ENCODE data around the gene NAGK. TPM values are rescaled to one million over a fixed set of nuclear protein-coding genes. Genes with fewer than 3 reads are reported as not detected.

NAGK gene
- total and polyA plus RNA-seq, 2 of the 8 experiments (the other 6 are each of a cell fraction or from before 2014, with no cell fraction given) = 57.9 to 59.9 TPM

- no peak for DNase-seq (ENCODE audit: low read depth in 1 of 2, low spot score in 2 of 2)
- Histone ChIP-seq H2BK20ac (ENCODE audit: low read length) (no peak overlapping the region), H2AK5ac (ENCODE audit: low read depth, low read length) (no peak overlapping the region), H3K9me3 (ENCODE audit: insufficient read depth in 2 of 2, low read depth in 1 of 2, low read length in 1 of 2) (no peaks in the 10 kb centered on the region), H3K36me3 (ENCODE audit: control insufficient read depth in 2 of 4, insufficient read depth in 4 of 4, low read length in 3 of 4) (peaks cover 9 to 26% (median 18%) of the 10 kb centered on the region in 4 experiments), H2BK15ac (ENCODE audit: low read length) (no peak overlapping the region), H3K9ac (replicated peaks in 1 of 4; ENCODE audit: extremely low read depth in 1 of 4, low read depth in 3 of 4, low read length in 3 of 4) (no peak overlapping the region), H3K4me2 (ENCODE audit: insufficient read depth in 1 of 2, low read depth in 2 of 2, low read length in 2 of 2) (no peak overlapping the region), H3K79me2 (ENCODE audit: control insufficient read depth in 1 of 2, insufficient read depth in 2 of 2, low read length in 2 of 2) (peaks cover 3 to 23% of the 10 kb centered on the region in 2 experiments; a peak in 3 of 4 replicates), H3K14ac (ENCODE audit: insufficient read length) (no peak overlapping the region), H4K5ac (ENCODE audit: insufficient read length, low read depth, low read length) (no peak overlapping the region), H3K27me3 (replicated peaks in 1 of 4; ENCODE audit: control insufficient read depth in 3 of 4, extremely low read depth in 1 of 4, insufficient read depth in 3 of 4, low read length in 3 of 4) (no peaks in the 10 kb centered on the region), H2BK5ac (ENCODE audit: low read depth, low read length) (no peak overlapping the region), H4K20me1 (replicated peaks in 1 of 2; ENCODE audit: control insufficient read depth in 1 of 2, insufficient read depth in 2 of 2, low read length in 2 of 2) (peaks cover 0 to 9% of the 10 kb centered on the region in 2 experiments), H4K91ac (replicated peaks; ENCODE audit: insufficient read length, low read length) (no peak overlapping the region), H3K4ac (replicated peaks; ENCODE audit: insufficient read length, low read depth, low read length) (no peak overlapping the region), H2BK12ac (ENCODE audit: low read depth, low read length) (no peak overlapping the region), H3K4me3 (ENCODE audit: extremely low read depth in 1 of 4, insufficient read depth in 2 of 4, low read depth in 3 of 4, low read length in 4 of 4) (no peak overlapping the region), H3K79me1 (ENCODE audit: low read depth, low read length) (peaks cover 3% of the 10 kb centered on the region; the same call in 1 of the 2 replicates), H3K56ac (replicated peaks; ENCODE audit: insufficient read length, low read depth, low read length) (no peak overlapping the region), H4K8ac (ENCODE audit: extremely low read depth, insufficient read depth, low read length) (no peak overlapping the region), H2AFZ (ENCODE audit: low read length) (no peak overlapping the region), H2BK120ac (replicated peaks; ENCODE audit: low read depth, low read length) (no peak overlapping the region), H3K23me2 (ENCODE audit: low read depth, low read length) (peaks cover 7% of the 10 kb centered on the region), H3K27ac (ENCODE audit: low read depth, low read length) (no peak overlapping the region), H3K23ac (ENCODE audit: insufficient read length) (no peak overlapping the region), H3K18ac (ENCODE audit: extremely low read depth, low read length) (no peak overlapping the region), H3K4me1 (replicated peaks in 1 of 4; ENCODE audit: control insufficient read depth in 3 of 4, insufficient read depth in 4 of 4, low read length in 3 of 4) (peaks cover 0 to 6% (median 1%) of the 10 kb centered on the region in 4 experiments; a peak in 4 of 7 replicates)
- no peak for FAIRE-seq
- CTCF ChIA-PET (ENCODE audit: partially characterized antibody) = interaction anchor here (1.6 to 7.7 kb wide), 2 partner anchors 27 to 89 kb away, joined by 3 to 100 read pairs; no protein-coding TSS in a partner anchor
- POLR2A ChIA-PET (ENCODE audit: partially characterized antibody) = interaction anchor here (3.6 kb wide), 1 partner anchor 8 kb away, joined by 19 read pairs; no protein-coding TSS in a partner anchor
- WGBS, 2 experiments (ENCODE audit: extremely low coverage in 1 of 2, insufficient coverage in 1 of 2, insufficient read length in 1 of 2, insufficient replicate concordance in 2 of 2, low coverage in 1 of 2, low lambda C conversion rate in 2 of 2, missing lambda C conversion rate in 1 of 2) = 93% methylated on average over 8 of the region's 8 CpGs; no CpG with 5 or more reads in 1 of the 2 experiments
- TF ChIP-seq RXRA (IDR thresholded peaks at IDR 0.05; ENCODE audit: insufficient read depth, low read depth, low read length) = no peak
- no peak for TF ChIP-seq CTBP2 (IDR thresholded peaks at IDR 0.05; ENCODE audit: borderline replicate concordance, insufficient read depth, insufficient read length, low read length)
- no peak for TF ChIP-seq JUN (IDR thresholded peaks at IDR 0.05; ENCODE audit: low read depth, low read length)
- TF ChIP-seq TCF12 (IDR thresholded peaks at IDR 0.05; ENCODE audit: low read depth, low read length) = no peak
- TF ChIP-seq EP300 (IDR thresholded peaks at IDR 0.05; ENCODE audit: borderline replicate concordance in 1 of 2, low read depth in 2 of 2, low read length in 2 of 2) = no peak
- TF ChIP-seq MAFK (IDR thresholded peaks at IDR 0.05; ENCODE audit: low read depth, low read length) = no peak
- no peak for TF ChIP-seq ASH2L (IDR thresholded peaks at IDR 0.05; ENCODE audit: low read length)
These were observed 5.0 kb downstream of the NAGK start for GRCh38 chr2:71073475-71073874.

All from H1 (cell line).